ENCODE results near the gene GRIP1.

The GRIP1 gene

DNA sequence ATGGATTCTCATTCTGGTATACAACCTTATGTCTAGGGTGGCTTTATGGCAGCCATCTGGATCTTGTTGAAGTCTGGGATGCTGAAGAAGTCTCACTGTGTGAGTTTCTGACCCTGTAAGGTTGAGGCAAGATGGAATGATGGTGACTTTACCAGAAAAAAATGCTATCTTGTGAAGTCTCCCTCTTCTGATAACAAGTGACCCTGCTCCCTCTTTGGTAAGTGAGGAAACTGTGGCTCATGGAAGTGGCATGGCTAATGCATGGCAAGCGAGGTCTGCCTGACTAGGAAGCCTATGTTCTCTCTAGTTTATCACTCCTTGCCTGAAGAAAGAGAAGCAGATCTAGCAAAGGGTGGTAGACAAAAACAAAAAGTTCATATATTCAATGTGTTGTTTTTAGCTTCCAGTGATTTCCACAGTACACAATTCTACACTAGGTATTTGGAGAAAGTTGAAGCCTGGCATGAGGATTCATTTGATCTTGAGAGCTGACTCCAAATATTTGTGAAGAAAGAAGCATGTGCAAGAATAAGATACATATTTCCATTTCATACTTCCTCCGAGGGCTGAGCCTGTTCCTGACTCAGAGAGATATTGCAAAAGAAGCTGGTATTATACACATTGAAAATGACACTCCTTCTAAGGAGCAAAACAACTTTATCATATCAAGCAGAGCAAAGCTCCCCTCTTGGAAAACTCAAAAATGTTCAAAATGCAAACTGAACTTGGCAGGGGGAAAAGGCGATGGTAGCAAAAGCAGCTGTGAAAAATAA is 313.0 kb downstream of the GRIP1 start:
- DNase-seq, result no peak

DNA sequence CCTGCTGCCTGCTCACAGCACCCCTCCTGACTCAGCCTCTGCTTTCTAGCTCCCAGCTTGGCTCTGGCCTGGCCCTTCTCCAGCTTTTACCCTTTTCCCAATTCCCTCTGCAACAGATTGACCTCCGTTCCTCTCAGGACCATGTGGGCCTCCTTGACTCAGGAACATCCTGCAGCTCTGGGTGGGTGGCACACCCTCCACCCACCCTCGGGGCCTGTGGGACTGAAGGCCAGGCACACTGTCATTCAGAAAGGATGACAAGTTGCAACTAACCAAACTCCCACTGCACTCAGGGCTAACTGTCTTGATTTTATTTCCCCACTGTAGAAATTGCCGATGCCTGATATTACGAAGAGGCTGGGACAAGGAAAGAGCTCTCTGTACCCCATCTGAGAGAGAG is 317.2 kb downstream of the GRIP1 start:
- DNase-seq, result no peak

DNA sequence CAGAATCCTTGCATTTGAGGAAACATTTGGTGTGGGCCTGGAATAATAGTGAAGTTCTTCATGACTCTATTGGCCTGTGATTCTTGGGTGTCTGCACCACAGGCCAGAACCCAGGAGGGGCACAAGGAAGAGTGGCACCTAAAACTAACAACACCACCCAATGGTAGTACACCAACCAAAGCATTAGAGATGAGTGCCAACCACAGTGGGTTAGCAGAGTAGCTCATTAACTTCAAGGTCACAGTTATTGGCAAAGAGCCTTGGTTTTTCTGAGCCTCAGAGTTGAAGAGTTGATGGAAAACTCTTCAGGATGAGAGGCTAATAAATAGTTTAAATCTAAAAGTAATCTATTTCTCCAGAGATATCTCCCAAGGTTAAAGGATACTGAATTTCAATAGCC is 319.6 kb downstream of the GRIP1 start:
- no peak for DNase-seq

DNA sequence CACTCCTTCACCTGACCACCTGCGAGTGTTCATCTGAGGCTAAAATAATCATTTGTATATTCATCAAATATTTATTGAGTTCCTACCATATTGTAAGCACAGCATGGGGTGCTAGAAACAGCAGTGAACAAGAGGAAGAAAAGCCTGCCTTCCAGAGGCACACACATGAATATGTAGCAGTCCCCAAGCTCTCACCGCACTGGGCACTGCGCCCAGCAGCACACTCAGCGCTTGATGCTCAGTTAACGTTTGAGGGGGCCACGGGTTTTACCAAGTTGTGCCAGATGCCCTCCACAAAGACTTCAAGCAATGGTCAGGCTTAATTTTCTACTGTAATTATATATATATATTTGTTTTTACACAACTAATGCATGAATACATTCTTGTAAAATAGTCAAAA is 324.6 kb downstream of the GRIP1 start:
- DNase-seq, result no peak

DNA sequence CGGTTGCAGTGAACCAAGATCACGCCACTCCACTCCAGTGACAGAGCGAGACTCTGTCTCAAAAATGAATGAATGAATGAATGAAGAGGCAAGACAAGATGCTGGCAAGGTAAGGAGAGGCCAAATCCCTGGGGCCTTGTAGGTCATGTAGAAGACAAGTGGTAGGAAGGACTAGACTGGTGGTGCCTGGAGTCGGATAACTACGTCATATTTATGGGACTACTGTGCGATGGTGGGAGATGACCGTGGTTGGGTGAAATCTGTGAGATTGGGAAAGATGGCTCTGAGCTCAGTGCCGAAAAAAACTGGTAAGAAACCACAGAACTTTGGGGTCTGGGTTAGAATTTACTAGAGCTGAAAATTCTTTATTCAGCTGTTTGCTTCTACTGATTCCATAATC is 326.0 kb downstream of the GRIP1 start:
- no peak for DNase-seq

DNA sequence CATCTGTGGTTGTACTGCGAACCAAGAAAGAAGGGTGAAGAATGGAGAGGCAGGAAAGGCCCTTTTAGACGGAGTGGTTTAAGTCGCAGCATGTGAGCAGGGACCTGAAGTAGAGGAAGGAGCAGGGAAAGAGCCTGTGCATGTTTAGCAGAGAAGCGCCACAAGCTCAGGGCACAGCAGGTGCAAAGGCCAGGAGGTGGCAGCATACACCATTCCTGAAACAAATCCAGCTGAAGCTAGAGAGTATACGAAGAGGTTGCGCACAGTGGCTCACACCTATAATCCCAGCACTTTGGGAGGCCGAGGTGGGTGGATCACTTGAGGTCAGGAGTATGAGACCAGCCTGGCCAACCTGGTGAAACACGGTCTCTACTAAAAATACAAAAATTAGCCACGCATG is 326.7 kb downstream of the GRIP1 start:
- DNase-seq, result no peak

DNA sequence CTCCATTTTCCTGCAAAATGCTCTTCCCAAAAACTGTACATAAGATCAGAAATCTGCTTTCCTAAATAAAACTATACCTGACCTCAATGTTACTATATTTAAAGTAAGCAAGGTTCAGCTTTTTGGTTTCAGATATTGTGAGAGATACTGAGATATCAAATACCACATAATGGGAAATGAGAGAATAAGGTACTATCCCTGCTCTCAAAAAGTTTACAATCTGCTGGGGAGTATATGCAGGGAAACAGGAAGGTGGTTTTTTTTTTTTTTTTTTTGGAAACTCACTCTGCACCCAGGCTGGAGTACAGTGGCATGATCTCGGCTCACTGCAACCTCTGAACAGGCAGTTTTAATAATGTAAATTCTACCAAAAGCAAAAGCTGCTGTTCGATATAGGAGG is 327.6 kb downstream of the GRIP1 start:
- no peak for DNase-seq

DNA sequence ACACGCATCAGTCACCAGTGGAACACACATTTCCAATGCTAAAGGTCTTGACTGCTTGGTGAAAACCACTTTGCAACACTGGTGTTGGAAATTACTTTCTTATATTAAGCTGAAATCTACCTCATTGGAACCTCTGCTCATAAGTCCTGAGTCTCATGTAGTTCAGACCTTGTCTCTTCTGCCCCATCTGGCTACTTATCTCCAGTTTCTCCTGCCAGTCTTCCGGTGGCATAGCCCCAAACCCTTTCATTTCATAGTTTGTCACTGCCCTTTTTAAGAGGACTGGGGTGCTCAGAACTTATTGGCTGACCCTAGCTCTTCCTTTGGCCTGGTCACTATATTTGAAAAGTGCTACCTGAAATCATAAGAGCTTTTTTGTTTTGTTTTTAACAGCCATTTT is 332.9 kb downstream of the GRIP1 start:
- no peak for DNase-seq

DNA sequence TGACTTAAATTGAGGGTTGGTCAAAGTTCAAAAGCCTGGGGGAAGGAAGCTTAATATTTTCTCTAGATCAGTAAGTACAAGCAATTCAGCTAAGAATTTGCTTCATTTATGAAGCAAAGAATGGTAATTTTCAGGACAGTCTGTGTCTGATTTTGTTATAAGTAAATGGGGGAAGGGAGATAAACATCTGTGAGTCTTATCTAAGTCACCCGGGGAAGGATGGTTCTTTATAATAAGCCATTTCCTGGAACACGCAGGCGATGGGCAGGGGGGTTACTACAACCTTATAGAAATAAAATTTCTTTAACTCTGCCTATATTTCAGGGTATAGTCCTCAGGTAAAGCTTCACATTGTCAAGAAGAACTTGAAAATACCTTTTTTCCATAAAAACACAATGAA is 333.7 kb downstream of the GRIP1 start:
- no peak for DNase-seq

DNA sequence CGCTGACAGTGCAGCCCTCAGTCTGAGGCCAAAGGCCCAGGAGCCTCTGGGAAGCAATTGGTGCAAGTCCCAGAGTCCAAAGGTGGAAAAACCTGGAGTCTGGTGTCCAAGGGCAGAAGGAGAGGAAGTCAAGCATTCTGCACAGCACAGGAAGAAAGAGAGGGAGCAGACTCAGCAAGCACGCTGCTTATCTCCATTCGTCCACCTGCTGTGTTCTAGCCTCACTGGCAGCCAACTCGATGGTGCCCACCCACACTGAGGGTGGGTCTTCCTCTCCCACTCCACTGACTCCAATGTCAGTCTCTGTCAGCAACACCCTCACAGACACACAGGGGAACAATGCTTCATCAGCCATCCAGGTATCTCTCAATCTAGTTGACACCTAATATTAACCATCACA is 337.8 kb downstream of the GRIP1 start:
- DNase-seq, result no peak

DNA sequence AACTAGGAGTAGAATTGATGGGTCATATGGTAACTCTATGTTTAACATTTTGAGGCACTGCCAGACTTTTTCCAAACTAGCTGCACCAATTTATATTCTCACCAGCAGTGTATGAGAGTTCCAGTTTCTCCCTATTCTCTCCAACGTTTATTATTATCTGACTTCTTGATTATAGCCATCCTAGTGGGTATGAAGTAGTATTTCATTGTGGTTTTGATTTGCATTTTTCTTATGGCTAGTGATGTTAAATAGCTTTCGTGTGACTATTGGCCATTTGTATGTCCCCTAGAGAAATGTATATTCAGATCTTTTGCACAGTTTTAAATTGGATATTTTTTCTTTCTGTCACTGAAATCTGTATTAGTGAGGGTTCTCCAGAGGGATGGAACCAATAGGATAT is 338.7 kb downstream of the GRIP1 start:
- DNase-seq, result no peak

DNA sequence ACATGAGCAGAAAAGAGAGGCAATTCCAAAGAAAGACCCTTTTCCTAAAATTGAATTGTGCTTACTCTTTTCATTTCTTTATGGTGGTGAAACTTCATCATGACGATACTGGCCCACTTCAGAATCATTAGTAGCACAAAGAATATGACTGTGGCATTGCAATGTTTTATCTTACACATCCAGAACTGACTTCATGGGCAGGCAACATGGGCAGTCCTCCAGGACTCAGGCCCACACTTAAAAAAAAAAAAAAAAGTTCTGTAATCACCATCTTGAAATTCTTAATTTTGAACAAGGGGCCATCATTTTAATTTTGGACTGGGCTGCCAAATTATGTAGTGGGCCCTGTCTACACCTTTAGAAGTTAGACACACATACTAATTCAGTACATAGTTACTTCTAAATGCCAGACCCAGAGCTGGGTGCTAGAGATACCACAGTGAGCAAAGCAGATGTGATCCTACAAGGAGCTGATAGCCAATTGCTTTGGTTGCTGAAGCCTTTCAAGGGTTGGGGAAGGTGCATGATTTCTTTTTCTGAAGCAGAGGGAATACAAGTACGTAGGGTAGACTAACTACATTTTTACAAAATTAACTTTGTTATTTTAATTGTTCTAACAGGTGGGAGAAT is 341.4 kb downstream of the GRIP1 start:
- no peak for DNase-seq

DNA sequence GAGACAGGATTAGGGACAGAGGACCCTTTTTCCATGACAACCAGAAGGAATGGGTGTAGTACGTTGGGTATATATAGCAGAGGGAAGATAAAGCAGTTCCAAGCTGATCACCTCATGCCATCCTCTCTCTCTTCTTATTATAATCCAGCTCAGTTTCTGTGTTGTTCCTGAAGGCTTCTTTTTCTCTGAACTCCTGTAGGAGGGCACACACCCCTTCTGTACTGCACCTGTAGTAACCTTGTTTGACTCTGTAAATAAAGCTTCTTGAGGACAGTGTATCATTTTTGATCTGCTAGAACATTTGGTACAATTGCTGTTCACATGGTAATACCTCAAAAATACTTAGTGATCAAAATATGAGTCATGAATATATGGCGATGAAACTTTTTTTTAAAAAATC is 343.1 kb downstream of the GRIP1 start:
- DNase-seq, result no peak

DNA sequence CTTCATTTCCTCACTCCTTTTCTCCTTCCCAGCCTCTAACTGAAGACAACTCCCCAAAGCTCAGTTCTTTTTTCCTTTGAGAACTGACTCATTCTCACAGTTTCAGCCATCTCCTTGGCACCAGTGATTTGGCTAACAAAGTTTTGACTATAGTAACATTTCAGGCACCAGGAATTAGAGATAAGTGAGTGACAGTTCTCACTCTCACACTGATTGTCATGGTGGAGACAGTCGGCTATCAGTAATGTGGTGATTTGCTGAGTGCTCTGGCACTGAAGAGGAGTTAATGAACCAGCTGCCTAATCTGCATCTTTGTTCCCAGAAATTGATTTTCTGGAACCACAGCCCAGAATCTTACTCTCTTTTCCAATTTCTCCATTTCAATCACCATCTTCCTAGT is 347.1 kb downstream of the GRIP1 start:
- DNase-seq, result no peak

DNA sequence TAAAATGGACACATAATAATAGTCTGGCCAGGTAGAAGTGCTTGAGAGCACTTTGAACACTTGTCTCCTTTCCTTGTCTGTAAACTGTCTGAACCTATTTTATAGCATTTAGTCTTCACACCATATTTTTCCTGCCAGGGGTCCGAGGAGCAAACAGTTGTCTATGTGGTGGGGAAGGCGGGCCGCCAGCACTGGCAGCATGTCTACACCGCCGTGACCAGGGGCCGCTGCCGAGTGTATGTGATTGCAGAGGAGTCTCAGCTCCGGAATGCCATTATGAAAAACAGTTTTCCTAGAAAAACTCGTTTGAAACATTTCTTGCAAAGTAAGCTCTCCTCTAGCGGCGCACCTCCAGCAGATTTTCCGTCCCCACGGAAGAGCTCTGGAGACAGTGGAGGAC is 347.9 kb downstream of the GRIP1 start:
- DNase-seq, result no peak

DNA sequence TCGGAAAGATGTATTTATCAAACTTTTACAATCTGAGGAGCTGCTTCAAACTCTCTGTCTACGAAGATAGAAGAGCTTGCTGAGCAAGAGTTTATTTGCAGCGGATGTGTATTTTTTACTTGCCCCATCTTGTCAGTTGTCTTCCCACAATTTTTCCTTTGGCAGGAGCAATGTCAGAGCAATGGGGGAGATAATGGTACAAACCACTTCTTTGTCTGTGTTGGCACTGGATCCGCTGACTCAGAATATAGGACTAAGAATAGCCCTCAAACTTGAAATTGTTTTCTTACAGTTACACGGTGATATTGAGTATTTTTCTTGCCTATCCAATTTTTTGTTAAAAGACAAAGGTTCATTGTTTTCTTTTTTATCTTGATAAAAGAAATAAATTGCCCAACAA is 348.9 kb downstream of the GRIP1 start:
- DNase-seq, result no peak

DNA sequence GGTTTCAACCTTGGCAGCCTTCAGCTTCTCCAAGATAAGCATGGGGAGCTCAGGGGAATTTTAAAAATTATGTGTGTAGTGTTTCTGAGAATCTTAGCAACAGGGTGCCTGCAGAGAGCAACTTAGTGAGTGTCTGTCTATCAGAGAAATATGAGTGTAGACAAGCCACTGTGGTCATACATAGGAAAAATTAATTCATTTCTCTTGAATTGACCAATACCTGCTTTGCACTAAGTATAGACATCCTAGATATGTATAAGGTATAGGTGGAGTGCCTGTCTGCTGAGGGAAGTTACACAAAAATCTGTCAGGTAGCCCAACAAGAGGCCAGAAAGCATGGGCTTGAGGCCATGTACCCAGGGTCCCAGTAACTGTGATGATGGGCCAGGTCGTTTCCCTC is 355.9 kb downstream of the GRIP1 start:
- DNase-seq, result no peak

DNA sequence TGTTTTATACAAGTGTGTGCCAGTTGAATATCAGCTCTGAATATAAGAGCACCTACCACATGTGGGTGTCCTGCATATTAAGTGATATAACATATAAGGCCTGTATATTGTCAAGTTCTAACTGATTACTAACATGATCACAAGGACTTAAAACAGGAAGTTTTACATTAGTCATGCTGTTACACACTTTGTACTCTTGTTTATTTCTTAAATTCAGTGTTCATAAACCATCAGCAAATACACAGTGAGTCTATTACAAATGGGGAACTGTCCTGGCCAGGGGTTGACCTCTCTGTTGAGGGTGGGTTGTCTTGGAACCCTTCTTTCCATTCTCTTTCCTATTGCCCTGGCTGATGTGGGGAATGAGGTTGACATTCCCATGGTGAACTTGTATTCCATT is 357.4 kb downstream of the GRIP1 start:
- no peak for DNase-seq

DNA sequence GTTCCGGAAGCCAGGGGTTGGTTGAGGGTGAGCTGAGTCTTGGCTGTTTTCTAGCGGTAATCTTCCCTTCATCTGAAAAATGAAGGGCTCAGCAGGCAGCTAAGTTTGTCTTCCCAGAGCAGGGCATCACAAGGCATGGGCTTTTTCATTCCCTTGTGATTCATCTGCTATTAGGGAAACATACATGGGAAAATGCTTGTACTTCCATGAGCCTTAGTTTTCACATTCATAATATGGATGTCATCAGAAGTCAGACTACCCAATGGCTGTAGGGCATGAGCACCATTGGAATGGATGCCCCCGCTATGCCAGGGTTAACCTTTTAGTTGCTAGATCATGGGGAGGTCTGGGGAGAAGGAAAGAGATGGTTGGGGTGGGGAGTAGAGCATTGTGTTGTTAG is 357.9 kb downstream of the GRIP1 start:
- no peak for DNase-seq

DNA sequence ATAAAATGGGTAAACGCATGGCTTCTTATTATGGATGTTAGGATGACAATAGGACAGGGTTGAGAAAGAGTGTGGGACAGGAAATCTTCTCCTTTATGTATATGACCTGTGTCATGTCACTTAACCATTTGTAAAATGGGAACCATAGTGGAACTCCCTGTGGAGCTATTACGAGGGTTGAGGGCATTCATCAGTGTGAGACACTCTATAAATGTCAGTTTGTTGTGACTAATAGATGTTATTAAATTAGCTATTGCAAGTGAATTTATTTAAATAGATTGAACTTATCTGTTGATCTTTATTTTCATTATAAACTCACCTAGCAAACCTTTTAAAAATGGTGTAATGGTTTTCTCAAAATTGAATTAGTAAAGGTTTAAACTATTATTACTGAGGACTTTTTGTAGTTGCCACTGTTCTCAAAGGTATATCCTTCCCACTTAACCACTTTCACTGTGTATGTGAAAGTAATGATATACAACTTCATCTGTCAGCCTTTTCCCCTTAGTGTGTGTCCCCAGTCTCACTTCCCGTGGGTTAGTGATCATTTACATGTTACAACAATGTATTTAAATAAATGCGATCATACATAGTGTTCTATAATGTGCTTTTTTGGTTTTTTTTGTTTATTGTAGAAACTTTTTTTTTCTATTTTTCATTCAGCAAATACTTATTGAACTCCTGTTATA is 359.5 kb downstream of the GRIP1 start:
- no peak for DNase-seq

DNA sequence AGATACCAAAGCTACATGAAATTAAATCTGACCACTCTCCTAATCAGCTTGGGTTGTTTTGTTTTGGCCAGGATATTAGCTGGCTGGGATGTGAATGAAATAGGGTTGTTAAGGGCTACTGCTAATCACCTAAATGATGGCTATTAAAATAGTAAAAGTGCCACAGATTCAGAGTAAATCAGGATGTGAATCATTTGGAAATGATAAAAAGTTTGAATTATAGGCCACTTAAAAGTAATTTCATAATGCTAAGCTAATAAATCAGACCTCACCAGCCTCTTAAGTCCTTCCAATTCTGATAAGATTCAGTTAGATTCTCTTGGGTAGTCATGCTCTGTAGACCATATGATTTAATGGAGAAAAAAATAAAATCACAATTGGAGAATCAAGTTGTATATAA is 364.6 kb downstream of the GRIP1 start:
- no peak for DNase-seq

DNA sequence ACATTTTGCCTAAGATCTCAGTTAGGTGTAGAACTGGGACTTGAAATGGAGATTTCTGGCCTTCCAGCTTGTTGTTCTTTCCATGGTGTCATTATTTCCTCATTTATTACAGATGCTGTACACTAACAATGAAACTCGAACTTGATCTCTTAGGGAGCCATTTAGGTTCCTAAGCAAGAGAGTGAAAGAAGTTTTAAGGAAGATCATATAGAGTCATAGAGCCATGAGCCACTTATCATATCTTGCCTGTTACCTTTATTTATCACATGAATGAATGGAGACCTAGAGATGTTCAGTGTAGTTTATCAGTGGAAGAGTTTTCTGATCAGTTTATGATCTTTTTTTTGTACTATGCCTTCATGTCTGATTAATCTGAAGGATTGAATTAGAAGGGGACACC is 366.7 kb downstream of the GRIP1 start:
- no peak for DNase-seq

DNA sequence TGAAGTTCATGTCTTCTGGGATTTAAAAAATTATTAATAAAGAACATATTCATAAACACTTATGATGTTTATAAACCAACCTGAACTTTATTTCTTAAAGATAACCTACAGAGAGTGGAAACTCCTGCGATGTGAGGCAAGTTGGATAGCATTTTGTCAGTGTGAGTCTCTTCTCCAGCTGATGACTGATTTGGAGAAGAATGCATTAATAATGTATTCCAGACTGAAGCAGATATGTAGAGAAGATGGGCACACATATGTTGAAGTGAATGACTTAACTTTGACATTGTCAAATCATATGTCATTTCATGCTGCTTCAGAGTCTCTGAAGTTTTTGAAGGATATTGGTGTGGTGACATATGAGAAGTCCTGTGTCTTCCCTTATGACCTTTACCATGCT is 369.3 kb downstream of the GRIP1 start:
- DNase-seq, result no peak

DNA sequence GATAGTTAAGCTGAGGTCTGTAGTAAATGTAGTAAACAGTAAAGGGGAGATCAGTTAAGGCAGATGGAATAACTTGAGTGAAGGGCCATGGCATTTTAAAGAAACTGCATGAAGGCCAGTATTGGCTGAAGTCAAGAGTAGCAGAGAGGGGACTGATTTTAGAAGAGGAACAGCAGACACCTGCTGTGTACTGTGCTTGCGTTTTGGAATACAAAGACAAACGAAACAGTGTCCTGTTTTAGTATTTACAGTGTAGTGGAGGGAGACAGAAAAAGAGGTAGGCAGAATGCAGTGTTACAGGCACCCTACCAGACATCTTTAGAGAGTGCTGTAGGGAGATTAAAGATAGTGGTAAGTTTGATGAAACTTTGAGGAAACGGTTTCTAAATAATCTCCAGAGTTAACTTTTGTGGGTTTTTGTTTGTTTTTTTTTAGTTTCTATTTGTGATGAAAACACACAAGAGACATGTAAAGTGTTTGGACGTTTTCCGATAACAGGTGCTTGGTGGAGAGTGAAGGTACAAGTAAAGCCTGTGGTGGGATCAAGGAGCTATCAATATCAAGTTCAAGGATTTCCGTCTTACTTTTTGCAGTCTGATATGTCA is 374.5 kb downstream of the GRIP1 start:
- no peak for DNase-seq

Data from activated T-cell treated with anti-CD3 and anti-CD28 coated beads, Interleukin-2, amount 50 U/mL, for 1 hour (primary cell).